Body of pancreas (tissue), 4 donors: ENCODE results near the gene WDR1. TPM values are rescaled to one million over a fixed set of nuclear protein-coding genes. Genes with fewer than 3 reads are reported as not detected.

Experiments used
- ATAC-seq: fragments of 150-250 bp; one replicate; pipeline ENCODE4 v1.9.1; 2016
- DNase-seq, 4 donors: peaks; one replicate each; pipeline ENCODE4 v3.0.0-alpha.2; 2019
- H3K27ac ChIP-seq, 4 donors: fragments of 200-600 bp; sonication (generic); 1 replicate in 3 of 4; 2 replicates in 1 of 4; pipeline versions ENCODE4 v1.5.1 to v1.6.1; 2016 to 2019; ENCODE audit warnings: mild to moderate bottlenecking in 1 of 4, mixed read lengths in 1 of 4, moderate library complexity in 1 of 4
- H3K27me3 ChIP-seq, 2 donors: fragments of 200-600 bp; sonication (generic); one replicate each; pipeline ENCODE4 v1.6.0; 2016; ENCODE audit warnings: mild to moderate bottlenecking in 1 of 2
- H3K36me3 ChIP-seq, 2 donors: fragments of 200-600 bp; sonication (generic); replicated peaks in 1 of 2; 2 replicates each; pipeline ENCODE4 v1.5.1; 2016; ENCODE audit warnings: low read depth in 2 of 2; ENCODE audit not compliant: insufficient read depth in 1 of 2
- H3K4me1 ChIP-seq: fragments of 200-600 bp; sonication (generic); one replicate; pipeline ENCODE4 v1.6.0; 2016
- H3K4me3 ChIP-seq, 2 donors: fragments of 200-600 bp; sonication (generic); 1 replicate in 1 of 2; 2 replicates in 1 of 2; pipeline ENCODE4 v1.5.1; 2016 to 2019
- H3K9me3 ChIP-seq, 3 donors: fragments of 200-600 bp; sonication (generic); 1 replicate in 2 of 3; 2 replicates in 1 of 3; pipeline ENCODE4 v1.5.1; 2016
- CTCF ChIP-seq, 7 experiments: fragments of 450-650 bp in 4 of 7; fragments of 200-600 bp in 3 of 7; sonication (generic) in 3 of 7; IDR thresholded peaks; one replicate each; pipeline ENCODE4 v1.5.1; 2016 to 2019; ENCODE audit warnings: antibody characterized with exemption in 7 of 7
- POLR2A ChIP-seq, 3 donors: fragments of 450-650 bp; IDR thresholded peaks; one replicate each; pipeline ENCODE4 v1.6.1; 2016; ENCODE audit warnings: antibody characterized with exemption in 3 of 3, mild to moderate bottlenecking in 2 of 3
- WGBS, 2 donors: methylation state at CpG; one replicate each; pipeline ENCODE4 v1.1.5; 2017; 5-methylcytosine and 5-hydroxymethylcytosine counted together
- intact Hi-C: fragments of 100-400 bp; cut with DNase I; formaldehyde crosslinking; loops from one replicate; pipeline ENCODE4 v1.15.1; 2023
- total RNA-seq, 2 donors: library from RNA; depleted of rRNA; stranded (reverse); fragments of >200 nt; gene quantifications; one replicate each; pipeline ENCODE4 v1.1.0, GENCODE V29; 2016

The WDR1 gene
- total RNA-seq, 2 donors from 2014 or later = 46.1 to 51.9 TPM

DNA sequence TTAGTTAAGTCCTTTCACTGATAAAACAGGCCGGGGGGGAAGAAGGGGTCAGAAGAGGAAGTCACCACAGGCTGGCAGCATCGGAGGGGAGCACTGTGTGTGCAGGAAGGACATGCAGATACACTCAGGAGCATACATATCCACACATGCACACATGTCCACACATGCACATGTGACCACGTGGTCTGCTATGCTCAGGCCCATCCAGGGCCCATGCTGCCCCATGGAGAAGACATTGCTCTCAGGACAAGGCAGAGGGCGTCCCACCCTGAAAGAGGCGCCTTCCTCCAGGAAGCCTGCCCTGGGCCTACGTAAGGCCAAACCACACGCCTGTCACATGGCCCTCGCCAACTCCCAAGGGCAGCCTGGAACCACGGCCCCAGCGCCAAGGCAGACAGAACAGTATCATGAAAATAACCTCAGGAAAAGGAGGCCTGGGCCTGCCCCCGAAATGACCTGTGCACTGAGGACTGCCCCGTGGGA, 15.8 kb downstream of the WDR1 start:
- H3K4me1 ChIP-seq = no peaks in the 10 kb centered on the region
- peaks cover 4 to 21% of the 10 kb centered on the region in 2 donors for H3K36me3 ChIP-seq
- intact Hi-C loops = no loop called here
- H3K9me3 ChIP-seq = no peaks in the 10 kb centered on the region
- TF ChIP-seq POLR2A (IDR thresholded peaks at IDR 0.05) (no peak), CTCF (IDR thresholded peaks at IDR 0.05) (no peak)
- DNase-seq (peak in 2 of 4 donors; percentile 25 to 45), ATAC-seq (peak; percentile 20)
- H3K27ac ChIP-seq = no peak overlapping the region
- H3K4me3 ChIP-seq = no peak overlapping the region
- H3K27me3 ChIP-seq = no peaks in the 10 kb centered on the region
- WGBS, 2 donors = 73 to 88% methylated on average over 2 to 12 of the region's 12 CpGs

DNA sequence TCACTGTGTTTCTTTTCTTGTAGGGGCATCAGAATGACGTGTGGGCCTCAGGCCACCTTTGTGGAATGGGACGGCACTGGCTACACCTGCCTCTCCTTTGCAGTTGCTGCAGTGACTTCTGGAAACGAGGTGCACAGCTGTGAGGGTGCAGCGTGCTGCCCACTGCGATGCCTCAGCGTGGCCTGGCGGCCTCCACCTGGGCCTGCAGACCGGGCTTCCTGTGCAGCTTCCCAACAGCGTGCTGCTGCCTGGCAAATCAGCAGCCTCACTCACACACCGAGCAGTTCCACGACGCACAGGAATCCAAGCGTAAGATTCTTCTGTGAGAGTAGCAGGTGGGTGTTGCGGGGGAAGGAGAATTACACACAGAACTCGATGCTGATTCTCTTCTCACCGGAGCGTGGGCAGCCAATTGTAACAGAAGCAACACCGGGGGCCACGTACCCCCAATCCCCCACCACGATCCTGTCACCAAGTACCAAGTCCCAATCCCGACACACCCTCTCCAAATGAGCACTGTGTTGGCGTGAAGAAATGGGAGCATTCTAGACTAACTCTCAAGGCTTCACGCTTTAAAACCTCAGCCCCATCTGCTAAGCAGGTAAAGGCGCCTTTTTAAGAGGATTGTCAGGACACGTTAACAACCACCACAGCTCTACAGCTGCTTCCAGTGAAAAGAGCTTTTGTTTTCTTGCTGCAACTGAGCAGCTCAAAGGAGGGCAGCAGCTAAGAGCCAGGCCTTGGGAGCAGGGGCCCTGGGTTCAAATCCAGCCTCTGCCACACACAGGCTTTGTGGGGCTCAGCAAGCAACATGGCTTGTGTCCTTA, 16.9 kb downstream of the WDR1 start:
- H3K27me3 ChIP-seq = no peaks in the 10 kb centered on the region
- DNase-seq (no peak), ATAC-seq (no peak)
- intact Hi-C loops = no loop called here
- H3K27ac ChIP-seq = no peak overlapping the region
- peaks cover 5 to 27% of the 10 kb centered on the region in 2 donors for H3K36me3 ChIP-seq
- H3K9me3 ChIP-seq = no peaks in the 10 kb centered on the region
- no peak overlapping the region for H3K4me3 ChIP-seq
- 89 to 96% methylated on average over 19 to 24 of the region's 25 CpGs for WGBS, 2 donors
- no peak for TF ChIP-seq CTCF (IDR thresholded peaks at IDR 0.05)
- no peak for TF ChIP-seq POLR2A (IDR thresholded peaks at IDR 0.05)
- no peaks in the 10 kb centered on the region for H3K4me1 ChIP-seq

DNA sequence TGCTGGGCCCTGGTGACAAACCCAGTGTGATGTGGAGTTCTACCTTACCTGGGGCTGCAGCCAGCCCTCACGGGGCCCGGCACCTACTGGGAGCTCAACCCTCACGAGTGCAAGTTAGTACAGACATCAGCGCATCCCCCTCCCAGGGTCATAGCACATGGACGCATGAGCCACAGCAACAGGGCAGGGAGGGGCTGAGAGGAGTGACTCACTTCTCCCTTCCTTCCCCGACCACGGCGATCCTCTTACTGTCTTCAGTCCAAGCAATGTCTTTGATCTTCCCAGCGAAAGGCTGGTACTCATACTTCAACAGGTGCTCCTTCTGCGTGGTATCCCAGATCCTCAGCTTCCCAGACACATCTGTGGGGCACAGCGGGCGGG, 17.8 kb downstream of the WDR1 start:
- ATAC-seq (no peak), DNase-seq (no peak)
- Histone ChIP-seq H3K9me3 (no peaks in the 10 kb centered on the region), H3K36me3 (peaks cover 5 to 30% of the 10 kb centered on the region in 2 donors), H3K4me1 (no peaks in the 10 kb centered on the region), H3K4me3 (no peak overlapping the region), H3K27ac (no peak overlapping the region), H3K27me3 (no peaks in the 10 kb centered on the region)
- 80 to 81% methylated on average over 10 to 12 of the region's 12 CpGs for WGBS, 2 donors
- intact Hi-C loops = no loop called here
- TF ChIP-seq CTCF (IDR thresholded peaks at IDR 0.05) (no peak), POLR2A (IDR thresholded peaks at IDR 0.05) (no peak)

DNA sequence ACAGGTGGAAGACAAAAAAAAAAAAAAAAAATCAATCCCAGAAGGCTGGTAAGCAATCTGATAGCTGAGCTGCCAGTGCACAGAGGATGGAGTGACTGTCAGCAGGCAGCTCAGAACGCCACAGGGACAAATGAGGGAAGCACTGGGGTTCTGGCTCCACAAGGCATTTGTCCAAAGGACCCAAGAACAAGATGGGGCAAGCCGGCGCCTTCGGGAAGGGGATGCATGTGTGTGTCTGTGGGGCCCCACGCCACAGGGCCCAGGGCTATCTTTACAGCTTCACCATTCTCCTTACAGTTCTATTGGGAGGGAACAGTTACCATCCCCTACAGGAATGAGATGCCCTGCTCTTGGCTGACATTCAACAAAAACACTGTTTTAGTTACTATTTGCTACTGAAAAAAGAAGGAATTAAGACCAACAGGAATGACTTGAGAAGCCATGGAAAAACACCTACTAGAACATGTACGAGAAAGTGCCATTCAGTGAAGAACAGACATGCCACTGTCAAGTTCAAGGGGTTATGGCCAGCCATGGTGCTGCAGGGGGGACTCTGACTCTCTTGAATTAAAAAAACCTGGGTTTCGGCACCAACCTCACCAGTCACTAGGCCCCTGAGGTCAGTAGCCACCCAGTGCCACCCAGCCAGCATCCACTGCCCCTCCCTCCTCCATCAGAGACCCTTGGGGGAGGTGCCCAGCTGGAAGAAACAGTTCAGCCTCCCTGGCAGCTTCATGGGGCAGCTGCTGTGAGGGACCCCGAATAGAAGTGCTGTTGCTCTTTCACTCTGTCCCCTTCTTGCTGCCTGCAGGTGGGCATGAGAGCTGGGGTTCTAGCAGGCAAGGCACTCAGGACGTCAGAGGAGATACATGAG, 18.5 kb downstream of the WDR1 start:
- intact Hi-C loops = no loop called here
- WGBS, 2 donors = 85 to 88% methylated on average over 9 of the region's 9 CpGs
- H3K27ac ChIP-seq = no peak overlapping the region
- H3K4me1 ChIP-seq = peaks cover 5% of the 10 kb centered on the region
- no peaks in the 10 kb centered on the region for H3K9me3 ChIP-seq
- DNase-seq = no peak
- ATAC-seq = no peak
- H3K27me3 ChIP-seq = no peaks in the 10 kb centered on the region
- TF ChIP-seq CTCF (IDR thresholded peaks at IDR 0.05) = no peak
- TF ChIP-seq POLR2A (IDR thresholded peaks at IDR 0.05) = no peak
- H3K36me3 ChIP-seq = peaks cover 5 to 30% of the 10 kb centered on the region in 2 donors
- H3K4me3 ChIP-seq = no peak overlapping the region
